SW480 (cell line): Measurements from ENCODE around the gene ZFAND3.
A peak's percentile ranks its signal among the peaks of the same experiment; 100 is the strongest.

ENCODE experiments used
- DNase-seq: peaks from one replicate; pipeline ENCODE4 v3.0.0-alpha.2; 2016; ENCODE audit warnings: low spot score

ZFAND3 gene

DNA sequence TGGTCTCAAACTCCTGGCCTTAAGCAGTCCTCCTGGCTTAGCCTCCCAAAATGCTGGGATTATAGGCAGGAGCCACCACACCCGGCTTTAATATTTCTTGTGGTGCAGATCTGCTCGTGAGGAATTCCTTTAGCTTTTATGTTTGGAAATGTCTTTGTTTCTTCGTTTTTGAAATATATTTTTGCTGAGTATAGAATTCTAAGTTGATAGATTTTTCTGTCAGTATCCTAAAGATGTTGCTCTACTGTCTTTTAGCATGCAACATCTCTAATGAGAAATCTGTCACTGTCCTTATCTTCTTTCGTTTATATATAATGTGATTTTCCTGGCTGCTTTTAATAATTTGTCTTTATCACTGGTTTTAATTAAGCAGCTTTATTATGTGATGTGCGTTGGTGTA, 75.1 kb downstream of the ZFAND3 start:
- no peak for DNase-seq

DNA sequence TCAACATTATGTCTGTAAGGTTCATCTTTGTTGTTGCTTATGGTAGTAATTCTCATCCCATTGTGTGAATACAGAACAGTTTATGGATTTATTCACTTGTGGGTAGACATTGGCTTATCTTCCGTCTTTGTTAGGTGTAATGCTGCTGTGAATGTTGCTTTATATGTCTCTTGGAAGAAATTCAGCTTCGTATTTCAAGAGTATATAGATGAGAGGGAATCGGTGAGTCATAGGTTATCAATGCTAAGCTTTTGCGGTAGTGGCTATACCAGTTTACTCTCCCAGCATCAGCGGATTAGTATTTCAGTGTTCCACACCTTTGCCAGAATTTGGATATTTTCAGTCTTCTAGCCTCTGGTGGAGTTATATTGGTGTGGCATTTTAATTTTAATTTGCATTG, 77.8 kb downstream of the ZFAND3 start:
- DNase-seq = peak; percentile 12

DNA sequence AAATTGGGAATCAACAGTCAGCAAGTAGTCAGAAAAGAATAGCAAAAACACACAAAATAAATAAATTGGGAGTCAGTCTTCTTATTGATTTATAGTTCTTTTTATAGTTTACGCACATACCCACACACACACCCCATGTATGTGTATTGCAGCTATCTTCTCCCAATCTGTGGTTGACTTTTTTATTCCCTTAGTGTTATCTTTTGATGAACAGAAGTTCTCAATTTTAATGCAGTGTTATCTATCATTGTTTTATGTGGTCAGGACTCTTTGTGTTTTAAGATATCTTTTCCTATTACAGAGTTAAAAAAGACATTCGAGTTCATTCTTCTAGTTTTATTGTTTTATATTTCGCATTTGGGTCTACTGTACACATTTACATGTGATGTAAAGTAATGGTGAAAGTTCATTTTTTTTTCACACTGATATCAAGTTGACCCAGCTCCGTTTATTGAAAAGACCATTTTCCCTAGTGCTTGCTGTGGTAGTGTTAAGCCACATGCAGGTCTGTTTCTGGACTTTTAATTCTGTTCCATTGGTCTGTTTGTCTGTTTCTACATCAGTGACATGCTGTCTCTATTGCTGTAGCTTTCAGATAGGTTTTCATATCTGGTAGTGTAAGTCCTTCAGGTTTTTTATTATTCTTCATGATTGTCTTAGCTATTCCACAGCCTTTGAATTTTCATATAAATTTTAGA, 78.4 kb downstream of the ZFAND3 start:
- DNase-seq = no peak

DNA sequence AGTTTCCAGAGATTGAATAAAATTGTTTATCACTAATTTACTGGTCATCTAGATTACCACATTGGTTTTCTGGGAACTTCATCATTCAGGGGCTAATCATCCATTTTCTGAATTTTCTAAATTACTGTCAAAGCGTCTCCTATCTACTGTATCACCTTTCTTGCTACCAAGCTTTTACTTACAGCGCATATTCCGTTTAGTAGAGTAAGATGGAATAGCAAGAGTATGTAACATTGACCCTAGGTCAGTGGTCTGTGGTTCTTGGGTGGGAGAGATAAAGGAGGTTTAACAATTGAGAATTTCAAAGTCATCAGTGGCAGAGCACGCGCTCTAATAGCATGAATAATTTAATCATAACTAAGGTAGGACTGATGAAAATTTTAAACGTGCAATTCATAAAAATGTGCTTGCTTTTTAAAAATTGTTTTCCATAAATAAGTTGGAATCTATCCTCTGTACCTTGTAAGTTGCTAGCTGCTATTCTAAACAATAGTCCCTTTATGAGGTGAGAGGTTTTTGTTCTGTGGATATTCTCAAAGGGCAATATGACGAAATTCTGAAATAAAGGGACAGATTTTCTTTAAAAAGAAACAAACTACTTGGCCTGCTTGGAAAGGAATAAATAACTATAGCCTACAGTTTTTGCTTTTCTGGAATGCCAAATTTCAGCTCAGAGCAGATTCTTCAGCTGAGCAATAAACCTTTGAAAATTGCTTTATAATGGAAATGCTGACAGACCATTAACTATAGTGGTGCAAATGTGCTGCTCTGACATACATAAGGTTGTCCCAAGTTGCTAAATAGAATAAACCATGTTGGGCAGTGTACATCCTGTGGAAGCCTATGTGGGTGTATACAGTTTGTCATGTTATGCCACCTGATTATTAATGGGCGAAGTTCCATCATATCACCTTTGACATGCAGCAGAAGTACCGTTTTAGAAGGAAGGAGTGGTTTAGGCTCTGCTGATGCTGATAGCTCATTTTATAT, 84.1 kb downstream of the ZFAND3 start:
- no peak for DNase-seq

DNA sequence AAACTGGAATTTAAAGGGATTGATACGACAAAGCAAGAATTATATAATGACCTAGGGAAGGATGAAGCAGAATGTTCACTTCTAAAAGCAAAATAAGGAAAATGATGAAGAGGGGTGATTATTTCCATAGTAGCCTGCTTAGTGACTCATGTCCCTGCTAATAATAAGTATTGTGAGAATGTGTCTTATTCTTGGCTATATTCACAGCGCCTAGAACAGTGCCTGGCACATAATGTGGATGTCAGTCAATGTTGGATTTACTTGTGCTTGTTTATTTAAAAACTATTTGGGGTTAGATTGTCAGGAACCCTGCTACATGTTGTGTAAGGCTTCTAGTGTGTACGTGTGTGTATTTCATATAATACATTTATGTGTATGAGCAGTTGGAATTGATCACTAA, 85.1 kb downstream of the ZFAND3 start:
- no peak for DNase-seq

DNA sequence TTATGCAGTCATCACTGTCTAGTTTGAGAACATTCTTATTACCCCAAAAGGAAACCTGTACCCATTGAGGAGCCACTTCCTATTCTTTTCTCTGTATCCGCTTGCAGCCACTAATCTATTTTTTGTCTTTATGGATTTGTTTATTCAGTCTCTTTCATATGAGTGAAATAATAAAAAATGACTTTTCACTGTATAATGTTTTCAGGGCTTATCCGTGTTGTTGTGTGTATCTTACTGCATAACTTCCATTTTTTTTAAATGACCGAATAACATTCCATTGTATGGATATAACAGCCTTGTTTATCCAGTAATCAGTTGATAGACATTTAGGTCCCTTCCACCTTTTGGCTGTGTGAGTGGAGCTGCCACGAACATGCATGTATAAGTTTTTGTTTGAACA, 86.6 kb downstream of the ZFAND3 start:
- no peak for DNase-seq

DNA sequence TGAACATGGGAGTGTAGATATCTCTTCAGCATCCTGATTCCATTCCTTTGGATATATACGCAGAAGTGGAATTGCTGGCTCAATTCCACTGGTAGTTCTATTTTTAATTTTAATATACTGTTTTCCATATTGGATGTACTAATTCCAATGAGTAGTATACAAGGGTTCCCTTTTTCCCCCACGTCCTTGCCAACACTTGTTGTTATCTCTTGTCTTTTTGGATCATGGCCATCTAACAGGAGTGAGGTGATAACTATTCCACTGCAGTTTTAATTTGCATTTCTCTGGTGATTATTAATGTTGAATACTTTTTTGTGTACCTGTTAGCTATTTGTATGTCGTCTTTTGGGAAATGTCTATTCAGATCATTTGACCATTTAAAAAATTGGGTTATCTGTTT, 91.5 kb downstream of the ZFAND3 start:
- DNase-seq = no peak

DNA sequence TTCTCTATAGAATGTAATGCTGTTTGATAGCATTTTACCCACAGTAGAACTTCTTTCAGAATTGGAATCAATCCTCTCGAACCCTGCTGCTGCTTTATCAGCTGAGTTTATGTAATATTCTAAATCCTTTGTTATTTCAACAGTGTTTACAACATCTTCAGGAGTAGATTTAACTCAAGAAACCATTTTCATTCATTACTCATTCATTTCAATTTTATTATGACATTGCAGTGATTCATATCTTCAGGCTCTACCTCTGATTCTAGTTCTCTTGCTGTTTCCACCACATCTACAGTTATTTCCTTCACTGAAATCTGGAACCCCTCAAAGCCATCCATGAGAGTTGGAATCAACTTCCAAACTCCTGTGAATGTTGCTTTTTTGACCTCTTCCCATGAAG, 93.7 kb downstream of the ZFAND3 start:
- no peak for DNase-seq

DNA sequence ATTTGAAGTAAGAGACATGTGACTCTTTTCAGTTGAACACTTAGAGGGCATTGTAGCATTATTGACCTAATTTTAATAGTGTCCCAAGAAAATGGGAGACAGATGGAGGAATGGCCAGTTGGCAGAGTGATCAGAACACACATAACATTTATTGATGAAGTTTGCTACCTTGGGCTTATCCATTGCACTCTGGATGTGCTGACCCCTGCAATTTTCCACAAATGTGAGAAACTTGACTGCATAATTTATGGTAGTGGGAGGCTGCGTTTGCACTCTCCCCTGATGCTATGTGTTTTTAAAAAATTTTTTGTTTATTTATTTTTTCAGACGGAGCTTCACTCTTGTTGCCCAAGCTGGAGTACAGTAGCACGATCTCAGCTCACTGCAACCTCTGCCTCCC, 95.9 kb downstream of the ZFAND3 start:
- no peak for DNase-seq

DNA sequence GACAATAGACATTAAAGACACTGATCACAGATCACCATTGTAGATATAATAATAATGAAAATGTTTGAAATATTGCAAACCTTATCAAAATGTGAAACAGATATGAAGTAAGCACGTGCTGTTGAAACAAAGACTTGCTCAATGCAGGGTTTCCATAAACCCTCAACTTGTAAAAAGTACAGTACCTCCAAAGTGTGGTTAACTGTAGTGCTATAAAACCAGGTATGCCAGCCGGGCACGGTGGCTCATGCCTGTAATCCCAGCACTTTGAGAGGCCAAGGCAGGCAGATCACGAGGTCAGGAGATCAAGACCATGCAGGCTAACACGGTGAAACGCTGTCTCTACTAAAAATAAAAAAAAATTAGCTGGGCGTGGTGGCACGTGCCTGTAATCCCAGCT, 96.6 kb downstream of the ZFAND3 start:
- no peak for DNase-seq

DNA sequence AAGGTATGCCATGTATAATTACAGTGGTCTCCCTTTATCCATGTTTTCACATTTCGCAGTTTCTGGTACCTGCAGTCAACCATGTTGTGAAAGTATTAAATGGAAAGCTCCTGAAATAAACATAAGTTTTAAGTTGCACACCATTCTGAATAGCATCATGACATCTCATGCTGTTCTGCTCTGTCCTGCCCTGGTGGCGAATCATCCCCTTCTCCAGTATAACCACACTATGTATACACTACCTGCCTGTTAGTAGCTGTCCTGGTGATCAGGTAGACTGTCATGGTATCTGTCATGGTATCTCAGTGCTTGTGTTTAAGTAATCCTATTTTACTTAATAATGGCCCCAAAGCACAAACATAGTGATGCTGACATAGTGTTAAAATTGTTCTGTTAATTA, 97.1 kb downstream of the ZFAND3 start:
- peak; percentile 3 for DNase-seq

DNA sequence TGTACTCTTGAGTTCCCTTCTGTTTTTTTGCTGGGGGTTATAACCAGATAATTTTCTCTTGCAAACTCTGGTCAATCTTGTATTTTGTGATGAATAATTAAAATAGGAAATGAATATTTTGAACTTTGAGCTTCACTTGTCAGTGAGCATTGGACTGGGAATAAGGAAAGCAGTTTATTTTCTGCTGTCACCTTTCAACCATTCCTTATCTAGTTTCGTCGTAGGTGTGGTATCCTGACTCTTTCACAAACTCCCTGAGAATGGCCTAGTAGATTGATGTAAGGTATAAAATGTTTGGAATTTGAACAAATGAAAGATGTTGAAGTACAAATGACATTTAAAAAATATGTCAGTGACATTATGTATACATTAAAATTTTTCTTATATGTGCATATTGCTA, 98.0 kb downstream of the ZFAND3 start:
- no peak for DNase-seq

DNA sequence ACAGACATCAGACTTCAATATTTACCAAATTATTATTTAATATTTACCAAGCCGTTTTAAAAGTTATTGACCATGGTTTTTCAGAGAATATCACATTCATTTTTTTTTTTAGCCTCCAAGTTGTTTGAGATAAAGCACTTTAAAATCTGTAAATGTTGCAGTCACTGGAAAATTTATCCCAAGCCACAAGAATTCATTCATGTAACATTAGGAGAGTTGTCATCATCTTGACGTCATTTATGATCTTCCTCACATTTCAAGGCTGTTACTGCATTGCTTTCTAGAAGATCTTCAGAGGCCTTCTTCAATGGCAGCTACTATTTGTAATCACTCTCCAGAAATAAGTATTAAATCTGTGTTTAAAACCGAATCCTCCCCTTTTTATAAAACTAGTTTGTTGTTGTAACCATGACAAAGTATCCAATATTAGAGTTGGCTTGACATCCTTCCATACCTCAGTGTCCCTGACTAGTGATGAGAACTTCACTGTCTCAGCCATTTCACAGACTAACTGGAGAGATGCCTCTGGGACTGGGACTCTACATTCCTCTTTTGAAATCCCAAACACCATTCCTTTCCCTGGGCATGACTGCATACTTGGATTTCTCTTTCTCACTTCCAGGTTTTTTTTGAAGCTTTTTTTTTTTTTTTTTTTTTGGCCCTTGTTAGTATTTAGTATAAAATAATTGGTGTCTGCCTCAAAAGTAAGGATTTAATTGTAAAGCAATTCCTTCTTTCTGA, 100.1 kb downstream of the ZFAND3 start:
- no peak for DNase-seq

DNA sequence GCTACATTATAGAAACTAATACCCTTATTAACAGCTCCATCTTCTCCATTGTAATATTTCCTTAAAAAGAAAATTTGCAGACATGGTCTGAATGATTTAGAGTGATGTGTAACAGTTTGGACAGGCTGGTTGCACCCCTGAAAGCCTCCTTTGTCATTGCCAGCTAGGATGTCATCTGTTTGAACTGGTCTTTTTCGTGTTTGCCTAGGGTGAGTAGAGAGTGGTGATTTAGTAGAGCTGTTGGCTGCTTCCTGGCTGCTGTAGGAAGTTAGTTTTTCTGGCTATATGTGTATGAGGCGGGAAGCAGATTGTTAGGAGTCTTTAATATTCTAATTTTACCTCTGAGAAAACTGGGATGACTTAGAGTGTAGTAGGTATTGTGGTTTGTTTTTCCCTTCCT, 101.1 kb downstream of the ZFAND3 start:
- DNase-seq = no peak

DNA sequence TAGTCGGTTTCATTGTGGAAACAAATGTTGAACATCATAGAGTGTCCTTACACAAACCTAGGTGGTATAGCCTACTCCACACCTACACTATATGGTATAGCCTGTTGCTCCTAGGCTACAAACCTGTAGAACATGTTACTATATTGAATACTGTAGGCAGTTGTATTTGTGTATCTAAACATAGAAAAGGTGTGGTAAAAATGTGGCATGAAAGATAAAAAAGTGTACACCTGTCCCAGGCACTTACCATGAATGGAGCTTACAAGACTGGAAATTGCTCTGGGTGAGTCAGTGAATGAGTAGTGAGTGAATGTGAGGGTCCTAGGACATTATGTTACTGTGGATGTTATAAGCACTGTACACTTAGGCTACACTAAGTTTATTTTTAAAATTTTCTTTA, 103.0 kb downstream of the ZFAND3 start:
- no peak for DNase-seq

DNA sequence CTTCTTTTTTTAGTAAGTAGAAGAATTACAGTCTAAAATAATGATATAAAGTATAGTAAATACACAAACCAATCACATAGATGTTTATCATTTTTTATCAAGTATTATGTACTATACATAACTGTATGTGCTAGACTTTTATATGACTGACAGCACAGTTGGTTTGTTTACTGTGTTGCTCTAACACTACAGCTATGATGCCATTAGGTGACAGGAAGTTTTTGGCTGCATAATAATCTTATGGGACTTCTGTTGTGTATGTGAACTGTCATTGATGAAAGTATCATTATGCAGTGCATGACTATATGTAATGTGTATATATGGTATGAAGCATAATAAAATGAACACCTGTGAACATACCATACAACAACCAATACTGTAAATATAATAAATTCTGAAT, 104.0 kb downstream of the ZFAND3 start:
- no peak for DNase-seq

DNA sequence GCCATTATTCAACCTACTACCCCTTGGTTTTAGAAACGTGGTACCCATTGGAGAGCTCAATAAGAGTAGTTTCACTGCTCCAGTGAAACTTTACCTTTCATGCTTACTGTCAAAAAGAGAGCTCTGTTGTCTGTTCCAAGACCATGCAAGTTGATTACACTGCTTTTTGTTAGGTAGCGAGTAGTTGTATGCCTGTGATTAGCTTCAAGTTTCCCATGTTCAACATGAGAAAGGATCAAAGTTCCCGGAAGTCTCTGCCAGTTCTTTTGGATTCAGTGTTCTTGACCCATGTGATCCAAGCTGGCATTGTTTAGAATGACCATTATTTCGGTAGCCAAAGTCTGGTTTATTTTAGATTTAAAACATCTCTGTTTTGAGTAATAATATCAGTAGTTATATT, 107.1 kb downstream of the ZFAND3 start:
- no peak for DNase-seq

DNA sequence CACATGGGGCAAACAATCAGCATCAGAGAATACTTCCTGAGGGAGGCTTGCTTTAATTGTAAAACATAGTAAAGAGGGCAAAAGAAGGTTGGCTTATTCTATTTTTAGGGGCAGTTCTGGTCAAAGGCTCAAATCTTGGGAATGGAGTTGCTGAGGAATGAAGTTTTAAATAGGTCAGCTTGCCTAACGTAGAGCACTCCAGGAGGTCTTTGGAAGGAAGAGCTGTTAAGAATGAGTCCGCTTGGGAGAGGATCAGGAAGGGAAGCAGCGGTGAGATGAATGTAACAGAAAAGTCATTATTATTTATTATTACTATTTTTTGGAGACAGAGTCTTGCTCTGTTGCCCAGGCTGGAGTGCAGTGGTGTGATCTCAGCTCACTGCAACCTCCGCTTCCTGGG, 108.7 kb downstream of the ZFAND3 start:
- DNase-seq = no peak

DNA sequence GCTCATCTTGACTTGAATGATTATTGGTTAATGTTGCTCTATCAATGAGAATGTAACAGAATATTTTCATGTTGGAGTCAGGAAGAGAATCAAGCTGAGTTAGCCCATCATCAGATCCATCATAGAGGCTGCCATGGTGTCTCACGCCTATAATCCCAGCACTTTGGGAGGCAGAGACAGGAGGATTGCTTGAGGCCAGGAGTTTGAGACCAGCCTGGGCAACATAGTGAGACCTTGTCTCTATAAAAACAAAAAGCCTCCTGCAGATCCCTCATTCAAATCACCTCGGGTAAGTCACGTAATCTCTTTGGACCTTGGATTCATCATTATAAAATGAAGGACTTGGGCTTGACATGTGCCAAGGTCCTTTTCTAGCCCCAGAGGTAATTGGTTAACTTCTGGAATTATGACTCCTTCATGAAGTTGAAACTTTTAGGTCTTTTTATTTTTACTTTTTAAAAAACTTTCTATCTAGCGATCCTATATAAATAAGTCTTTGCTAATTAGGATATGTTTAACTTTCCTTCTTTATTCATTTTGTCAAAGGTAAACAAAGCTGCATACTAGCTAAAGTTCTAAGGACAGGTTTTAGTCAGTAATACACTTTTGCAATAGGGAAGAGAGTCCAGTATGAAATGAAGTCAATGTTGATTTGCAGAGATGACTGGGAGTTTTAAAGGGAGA, 110.9 kb downstream of the ZFAND3 start:
- no peak for DNase-seq

DNA sequence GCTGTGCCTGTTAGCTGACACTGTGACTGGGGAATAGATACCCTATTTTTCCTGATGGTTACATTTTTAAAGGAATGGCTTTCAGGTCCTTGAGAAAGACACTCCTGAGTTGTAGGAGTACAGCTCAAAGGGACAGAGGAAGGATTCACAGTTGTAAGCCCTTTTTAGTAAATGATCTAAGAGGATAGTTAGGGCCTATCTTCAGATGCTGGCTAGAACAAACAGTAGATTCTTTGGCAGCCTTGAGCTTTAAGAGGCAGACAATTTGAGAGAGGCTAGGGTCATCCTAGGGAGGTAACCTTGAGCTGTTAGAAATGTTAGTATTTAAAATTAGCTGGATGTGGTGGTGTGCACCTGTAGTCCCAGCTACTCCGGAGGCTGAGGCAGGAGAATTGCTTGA, 111.5 kb downstream of the ZFAND3 start:
- DNase-seq = no peak

DNA sequence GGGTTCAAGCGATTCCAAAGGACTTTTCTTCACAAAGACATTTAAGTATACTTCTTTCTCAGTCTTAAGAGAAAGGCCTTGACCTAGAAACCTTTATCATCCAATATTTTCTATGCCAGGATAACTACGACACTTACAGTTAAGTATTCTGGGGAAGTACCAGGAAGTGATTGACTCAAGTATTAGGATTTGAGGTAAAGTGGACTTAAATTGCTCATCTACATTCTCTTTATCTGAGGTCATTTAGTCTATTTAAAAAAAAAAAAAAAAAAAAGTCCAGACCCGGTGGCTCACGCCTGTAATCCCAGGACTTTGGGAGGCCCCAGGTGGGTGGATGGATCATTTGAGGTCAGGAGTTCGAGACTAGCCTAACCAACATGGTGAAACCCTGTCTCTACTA, 114.7 kb downstream of the ZFAND3 start:
- no peak for DNase-seq

DNA sequence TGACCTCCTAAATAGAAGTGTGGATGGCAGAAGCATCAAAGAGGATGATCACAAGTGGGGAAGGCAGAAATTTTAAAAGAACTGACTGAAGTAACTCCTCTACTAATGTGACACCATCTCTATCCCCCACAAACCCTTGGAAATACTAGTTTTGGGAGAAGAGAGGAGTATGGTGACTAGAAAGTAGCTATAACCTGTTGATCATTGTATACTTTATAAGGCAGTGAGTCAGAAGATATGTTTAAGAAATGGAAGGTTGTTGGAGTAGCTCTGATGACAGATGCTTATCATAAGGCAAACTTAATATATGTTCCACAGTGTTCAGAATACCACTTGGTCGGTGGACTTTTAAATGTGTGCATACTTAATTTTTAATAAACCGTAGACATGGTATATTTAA, 116.6 kb downstream of the ZFAND3 start:
- DNase-seq = no peak
